ENCODE results near the gene LRFN4. TPM values are rescaled to one million over a fixed set of nuclear protein-coding genes. Genes with fewer than 3 reads are reported as not detected.

LRFN4 gene
- total and polyA plus RNA-seq, 2 donors (not counting 3 experiments of a cell fraction or from before 2014, with no cell fraction given) = 22.3 to 37.4 TPM

DNA sequence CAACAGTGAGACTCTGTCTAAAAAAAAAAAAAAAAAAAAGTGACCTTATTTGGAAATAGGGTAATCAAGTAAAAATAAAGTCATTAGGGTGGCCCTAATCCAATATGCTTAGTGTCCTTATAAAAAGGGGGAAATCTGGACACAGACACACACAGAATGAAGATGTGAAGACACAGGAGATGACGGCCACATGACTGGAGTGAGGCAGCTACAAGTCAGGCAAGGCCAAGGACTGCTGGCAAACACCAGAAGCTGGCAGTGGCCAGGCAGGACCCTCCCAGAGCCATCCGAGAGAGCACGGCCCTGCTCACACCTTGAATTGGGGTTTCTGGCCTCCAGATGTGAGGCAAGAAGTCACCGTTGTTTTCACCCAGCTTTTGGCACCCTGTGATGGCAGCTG is 28.6 kb downstream of the LRFN4 start:
- ChIA-PET POLR2A (no interaction called here), CTCF (interaction anchor here (1.9 to 7.7 kb wide), 2 partner anchors 91 to 137 kb away, joined by 7 to 49 read pairs; partner anchors contain the start of genes C11orf86 and SYT12)
- Histone ChIP-seq H3K79me2 (ENCODE audit: control insufficient read depth, insufficient read depth, low read length) (no peaks in the 10 kb centered on the region), H3K9me1 (replicated peaks; ENCODE audit: control insufficient read depth, extremely low read depth, insufficient read depth, low read length) (no peaks in the 10 kb centered on the region), H3K36me3 (ENCODE audit: control insufficient read depth in 2 of 2, extremely low read depth in 1 of 2, insufficient read depth in 2 of 2, low read length in 2 of 2) (no peaks in the 10 kb centered on the region), H4K20me1 (replicated peaks; ENCODE audit: control insufficient read depth, extremely low read depth, insufficient read depth, low read length) (no peaks in the 10 kb centered on the region), H3K4me1 (ENCODE audit: control insufficient read depth, extremely low read depth, insufficient read depth, low read length) (peaks cover 2% of the 10 kb centered on the region), H2AFZ (ENCODE audit: low read depth, low read length) (no peak overlapping the region), H3K9me3 (replicated peaks; ENCODE audit: control insufficient read depth, insufficient read depth, low read length) (no peaks in the 10 kb centered on the region), H3K4me3 (replicated peaks in 1 of 3; ENCODE audit: insufficient read depth in 1 of 3, low read depth in 1 of 3, low read length in 3 of 3) (no peak overlapping the region), H3K9ac (replicated peaks; ENCODE audit: extremely low read depth, insufficient read depth, low read length) (no peak overlapping the region), H3K27me3 (ENCODE audit: control insufficient read depth in 2 of 2, insufficient read depth in 2 of 2, low read length in 2 of 2) (no peaks in the 10 kb centered on the region), H3K27ac (ENCODE audit: insufficient read depth, low read depth, low read length) (no peak overlapping the region), H3K4me2 (ENCODE audit: insufficient read depth, low read length) (no peak overlapping the region)
- TF ChIP-seq FOS (IDR thresholded peaks at IDR 0.05; ENCODE audit: borderline replicate concordance, insufficient read depth, low read length) = no peak
- no peak for TF ChIP-seq POLR2A (IDR thresholded peaks at IDR 0.05; ENCODE audit: low read depth, low read length)
- intact Hi-C loops (cut with micrococcal nuclease) = no loop called here
- dilution Hi-C loops (cut with MboI; ENCODE audit: extremely low pct_ligation_motif_present, low sequenced_read_pairs) = no loop called here
- no peak for DNase-seq (ENCODE audit: low read depth, low spot score)
- no TSS peak for BruUV-seq (replicated peaks)
- no peak for FAIRE-seq

DNA sequence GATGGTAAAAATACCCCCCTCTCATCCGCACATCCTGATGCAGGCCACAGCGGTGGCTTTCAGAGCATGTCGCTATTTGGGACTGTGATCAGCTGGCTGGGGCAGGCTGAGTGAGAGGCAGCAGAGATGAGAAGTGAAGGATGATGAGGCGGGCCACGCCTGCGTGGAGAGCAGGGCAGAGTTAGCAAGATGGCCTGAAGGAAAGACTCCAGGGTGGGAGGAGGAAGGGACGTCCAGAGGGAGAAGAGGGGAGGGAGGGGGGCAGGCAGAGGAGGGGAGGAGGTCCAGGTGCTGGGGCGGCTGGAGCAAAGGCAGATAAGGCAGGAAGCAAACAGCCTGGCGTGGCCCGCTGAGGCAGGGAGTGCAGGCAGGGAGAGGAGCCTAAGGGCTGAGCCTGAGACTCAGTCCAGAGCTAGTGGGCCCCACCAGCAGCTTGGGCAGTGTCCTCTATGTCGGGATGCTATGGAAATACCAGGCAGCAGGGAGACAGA is 29.1 kb downstream of the LRFN4 start:
- Histone ChIP-seq H3K27me3 (ENCODE audit: control insufficient read depth in 2 of 2, insufficient read depth in 2 of 2, low read length in 2 of 2) (no peaks in the 10 kb centered on the region), H3K9me1 (replicated peaks; ENCODE audit: control insufficient read depth, extremely low read depth, insufficient read depth, low read length) (no peaks in the 10 kb centered on the region), H3K9me3 (replicated peaks; ENCODE audit: control insufficient read depth, insufficient read depth, low read length) (no peaks in the 10 kb centered on the region), H2AFZ (ENCODE audit: low read depth, low read length) (no peak overlapping the region), H3K4me2 (ENCODE audit: insufficient read depth, low read length) (no peak overlapping the region), H4K20me1 (replicated peaks; ENCODE audit: control insufficient read depth, extremely low read depth, insufficient read depth, low read length) (no peaks in the 10 kb centered on the region), H3K4me1 (ENCODE audit: control insufficient read depth, extremely low read depth, insufficient read depth, low read length) (no peaks in the 10 kb centered on the region), H3K36me3 (ENCODE audit: control insufficient read depth in 2 of 2, extremely low read depth in 1 of 2, insufficient read depth in 2 of 2, low read length in 2 of 2) (no peaks in the 10 kb centered on the region), H3K79me2 (ENCODE audit: control insufficient read depth, insufficient read depth, low read length) (no peaks in the 10 kb centered on the region), H3K27ac (ENCODE audit: insufficient read depth, low read depth, low read length) (no peak overlapping the region), H3K4me3 (replicated peaks in 1 of 3; ENCODE audit: insufficient read depth in 1 of 3, low read depth in 1 of 3, low read length in 3 of 3) (no peak overlapping the region), H3K9ac (replicated peaks; ENCODE audit: extremely low read depth, insufficient read depth, low read length) (no peak overlapping the region)
- BruUV-seq (replicated peaks) = no TSS peak
- dilution Hi-C loops (cut with MboI; ENCODE audit: extremely low pct_ligation_motif_present, low sequenced_read_pairs) (no loop called here), intact Hi-C loops (cut with micrococcal nuclease) (no loop called here)
- CTCF ChIA-PET = interaction anchor here (1.9 to 7.7 kb wide), 2 partner anchors 90 to 136 kb away, joined by 7 to 49 read pairs; partner anchors contain the start of genes C11orf86 and SYT12
- no peak for FAIRE-seq
- TF ChIP-seq MYC (IDR thresholded peaks at IDR 0.05; ENCODE audit: low read depth, low read length) = no peak
- no peak for TF ChIP-seq POLR2AphosphoS5 (IDR thresholded peaks at IDR 0.05; ENCODE audit: insufficient read depth, low read depth, low read length)
- TF ChIP-seq, protein P1, sequence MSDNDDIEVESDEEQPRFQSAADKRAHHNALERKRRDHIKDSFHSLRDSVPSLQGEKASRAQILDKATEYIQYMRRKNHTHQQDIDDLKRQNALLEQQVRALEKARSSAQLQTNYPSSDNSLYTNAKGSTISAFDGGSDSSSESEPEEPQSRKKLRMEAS (IDR thresholded peaks at IDR 0.05; ENCODE audit: insufficient read depth, insufficient read length) = no peak
- DNase-seq (ENCODE audit: low read depth, low spot score) = no peak
- POLR2A ChIA-PET = no interaction called here
